ENCODE measurements around the gene RXFP1.
A peak's percentile ranks its signal among the peaks of the same experiment; 100 is the strongest.
"Not testable (repeated sequence)": the region's sequence is repeated elsewhere in the genome, so short reads cannot be mapped to it uniquely, and the experiment has no call there.

The RXFP1 gene

GRCh38 chr4:158621729-158622128 is 100.0 kb downstream of the RXFP1 start:
- DNase-seq = no peak

DNA sequence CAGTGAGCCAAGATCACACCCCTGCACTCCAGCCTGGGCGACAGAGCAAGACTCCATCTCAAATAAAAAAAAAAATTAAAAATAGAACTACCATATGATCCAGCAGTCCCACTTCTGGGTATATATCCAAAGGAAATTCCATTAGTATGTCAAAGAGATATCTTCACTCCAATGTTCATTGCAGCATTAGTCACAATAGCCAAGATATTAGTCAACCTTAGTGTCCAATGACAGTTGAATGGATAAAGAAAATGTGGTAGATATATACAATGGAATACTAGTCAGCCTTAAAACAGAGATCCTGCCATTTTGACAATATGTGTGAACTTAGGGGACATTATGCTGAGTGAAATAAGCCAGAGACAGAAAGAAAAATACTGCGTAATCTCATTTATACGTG is 100.6 kb downstream of the RXFP1 start:
- no peak for DNase-seq

- DNase-seq = peak; percentile 71
These were observed 103.3 kb downstream of the RXFP1 start for GRCh38 chr4:158624889-158625478.

DNA sequence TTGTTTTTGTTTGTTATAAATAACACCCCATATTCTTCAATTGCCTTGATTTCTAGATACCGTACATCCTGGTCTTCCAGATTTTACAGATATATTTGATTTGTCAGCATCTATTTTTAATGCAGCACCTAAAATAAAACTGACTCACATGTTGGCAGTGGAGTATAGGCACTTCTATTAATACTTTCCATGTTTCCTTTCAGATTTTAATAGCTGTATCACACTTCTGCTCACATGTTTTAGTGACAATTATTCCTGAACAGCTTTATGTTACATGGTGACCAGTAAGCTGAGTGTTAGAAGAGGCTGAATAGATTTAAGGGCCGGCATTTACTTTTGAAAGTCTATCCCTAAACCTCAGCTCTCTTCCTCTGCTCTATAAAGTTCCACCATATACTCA is 103.9 kb downstream of the RXFP1 start:
- no peak for DNase-seq

- peak; percentile 5 for DNase-seq
These were observed 109.2 kb downstream of the RXFP1 start for GRCh38 chr4:158630893-158631292.

- DNase-seq = no peak
These were observed 114.9 kb downstream of the RXFP1 start for GRCh38 chr4:158636619-158637018.

GRCh38 chr4:158644356-158644755 is 122.7 kb downstream of the RXFP1 start:
- DNase-seq = no peak

GRCh38 chr4:158644760-158645159 is 123.1 kb downstream of the RXFP1 start:
- no peak for DNase-seq

DNA sequence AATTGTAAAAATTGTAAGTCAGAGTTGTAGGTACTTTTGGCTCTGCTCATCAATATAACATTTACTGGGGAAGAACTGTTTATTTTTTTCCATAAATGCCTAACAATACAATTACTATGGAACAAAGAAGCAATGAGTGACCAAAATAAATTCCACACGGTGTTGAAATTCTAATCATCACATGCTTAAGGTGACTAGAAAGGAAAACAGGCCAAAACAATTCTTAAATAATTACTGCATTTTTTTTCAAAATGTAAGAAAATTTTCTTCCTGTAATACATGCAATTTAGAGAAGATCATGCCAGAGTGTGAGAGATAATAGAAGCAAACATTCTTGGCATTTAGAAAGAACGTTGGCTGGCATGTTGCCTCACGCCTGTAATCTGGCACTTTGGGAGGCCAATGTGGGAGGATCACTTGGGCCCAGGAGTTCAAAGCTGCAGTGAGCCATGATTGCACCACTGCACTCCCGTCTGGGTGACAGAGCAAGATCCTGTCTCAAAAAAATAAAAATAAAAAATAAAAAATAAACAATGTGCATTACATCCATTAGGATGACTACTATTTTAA is 127.5 kb downstream of the RXFP1 start:
- no peak for DNase-seq

GRCh38 chr4:158652920-158653319 is 131.2 kb downstream of the RXFP1 start:
- no peak for DNase-seq

- DNase-seq = peak; percentile 14
These were observed 134.8 kb downstream of the RXFP1 start for GRCh38 chr4:158656439-158656838.

GRCh38 chr4:158657291-158657690 is 135.6 kb downstream of the RXFP1 start:
- DNase-seq = no peak

DNA sequence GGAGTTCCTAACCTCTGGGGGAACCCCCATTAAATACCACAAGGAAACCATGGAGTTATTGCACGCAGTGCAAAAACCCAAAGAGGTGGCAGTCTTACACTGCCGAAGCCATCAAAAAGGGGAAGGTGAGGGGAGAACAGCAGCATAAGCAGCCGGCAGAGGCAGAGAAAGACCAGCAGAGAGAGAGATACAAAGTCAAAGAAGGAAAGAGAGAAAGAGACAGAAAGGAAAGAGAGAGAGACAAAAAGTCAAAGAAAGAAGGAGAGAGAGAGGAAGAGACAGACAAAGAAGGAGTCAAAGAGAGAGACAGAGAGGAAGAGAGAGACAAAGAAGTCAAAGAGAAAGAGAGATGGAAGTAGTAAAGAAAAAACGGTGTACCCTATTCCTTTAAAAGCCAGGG is 141.6 kb downstream of the RXFP1 start:
- DNase-seq = not testable (repeated sequence)

- DNase-seq = not testable (repeated sequence)
These were observed 142.3 kb downstream of the RXFP1 start for GRCh38 chr4:158663707-158664625.

- no peak for DNase-seq
These were observed 143.1 kb downstream of the RXFP1 start for GRCh38 chr4:158664806-158665205.

DNA sequence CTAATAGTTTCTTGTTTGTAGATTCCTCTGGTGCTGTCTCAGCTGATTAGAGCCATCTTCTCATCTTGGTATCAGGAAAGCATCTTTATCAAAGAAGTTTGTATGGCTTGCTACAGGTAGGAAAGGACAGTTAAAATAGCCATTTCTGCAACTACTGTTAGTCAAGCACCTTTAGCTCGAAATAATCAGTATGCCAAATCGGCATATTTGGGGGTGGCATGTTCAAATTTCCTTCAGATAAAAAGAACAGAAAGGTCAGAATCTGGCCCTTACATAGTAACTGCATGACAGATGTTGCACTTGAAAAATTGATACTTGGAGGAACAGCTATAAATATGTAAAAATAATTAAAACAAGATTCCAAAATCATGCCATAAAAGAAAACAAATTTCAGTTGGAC is 145.2 kb downstream of the RXFP1 start:
- no peak for DNase-seq

GRCh38 chr4:158667651-158668198 is 146.0 kb downstream of the RXFP1 start:
- peak; percentile 16 for DNase-seq

DNA sequence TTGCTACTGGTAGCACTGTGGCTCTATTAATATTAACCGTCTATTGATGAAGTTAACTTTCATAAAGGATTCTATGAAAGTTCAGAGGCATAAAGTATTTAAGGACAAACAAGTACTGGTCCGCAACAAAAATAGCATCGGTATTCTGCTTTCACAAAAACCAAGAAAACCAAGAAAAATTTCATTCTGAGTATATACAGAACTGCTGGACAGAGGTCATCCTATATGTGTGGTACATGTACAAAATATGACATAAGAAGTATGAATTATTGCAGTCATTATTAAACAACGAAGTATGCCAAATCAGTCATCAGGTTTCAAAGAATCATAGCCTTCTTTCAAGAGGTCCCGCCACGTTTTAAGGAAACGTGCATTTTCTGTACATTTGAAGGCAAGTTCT is 147.6 kb downstream of the RXFP1 start:
- no peak for DNase-seq

- peak; percentile 86 for DNase-seq
These were observed 149.4 kb downstream of the RXFP1 start for GRCh38 chr4:158670975-158671664.

DNA sequence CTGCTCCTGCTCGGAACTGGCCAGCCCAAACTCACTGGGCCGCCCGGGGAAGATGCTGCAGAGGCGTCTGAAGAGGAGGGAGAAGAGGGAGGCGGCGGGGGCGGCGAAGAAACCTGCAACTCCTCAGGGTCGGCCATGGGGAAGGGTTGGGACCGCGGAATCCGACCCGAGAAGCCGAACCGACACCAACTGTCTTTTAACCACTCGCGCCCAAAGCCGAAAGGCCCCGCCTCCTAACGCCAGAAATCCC is 149.9 kb downstream of the RXFP1 start, which contains the start of gene C4orf46:
TSS of gene C4orf46 (minus strand) at position 223 of the 250 bp plus-strand sequence. CDS start at position 137, 86 bp downstream.
- DNase-seq = no peak

DNA sequence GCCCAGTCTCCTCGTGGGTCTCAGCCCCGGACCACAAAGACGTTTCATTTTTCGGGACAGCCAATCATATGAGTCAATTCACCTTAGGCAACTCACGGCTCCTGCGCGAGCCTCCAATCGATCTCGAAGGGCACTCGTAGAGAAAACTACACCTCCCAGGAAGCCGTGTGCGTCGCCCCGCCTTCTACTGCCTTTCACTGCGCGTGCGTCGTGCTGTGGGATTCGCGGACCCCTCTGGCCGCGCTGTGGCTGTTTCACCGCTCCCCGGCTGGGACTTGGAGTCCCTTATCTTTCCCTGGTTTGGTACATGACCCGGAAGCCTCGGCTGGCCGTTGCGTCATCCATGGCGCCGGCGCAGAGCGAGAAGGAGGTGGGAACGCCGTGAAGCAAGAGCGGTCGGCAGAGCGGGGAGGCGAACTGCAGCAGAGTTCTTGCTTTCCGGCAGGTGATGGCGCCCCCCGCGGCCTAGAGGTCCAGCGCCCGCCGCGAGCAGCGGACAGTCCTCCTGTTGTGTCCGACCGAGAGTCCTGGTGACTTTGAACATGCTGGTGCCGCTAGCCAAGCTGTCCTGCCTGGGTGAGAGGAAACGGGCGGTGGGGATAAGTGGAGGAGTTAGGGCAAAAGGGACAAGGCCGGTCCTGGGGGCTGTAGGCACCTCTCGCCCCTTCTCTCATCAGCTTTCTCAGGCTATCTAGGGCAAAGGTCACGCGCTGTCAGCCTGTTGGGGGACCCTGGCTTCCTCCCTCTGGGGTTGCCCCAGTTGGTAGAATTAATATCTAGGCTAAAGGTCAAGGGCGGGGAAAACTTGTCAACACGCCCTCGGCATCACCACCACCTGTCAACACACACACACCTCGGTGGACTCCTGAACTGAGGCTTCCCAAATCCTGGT is 150.5 kb downstream of the RXFP1 start, which contains the start of gene ETFDH:
TSS of gene ETFDH (plus strand) at position 382 of the 892 bp plus-strand sequence. CDS start at position 543, 161 bp downstream.
- peak; percentile 98 for DNase-seq

- DNase-seq = no peak
These were observed 152.0 kb downstream of the RXFP1 start for GRCh38 chr4:158673633-158674032.
